Activated T-helper 17 cell treated with anti-CD3 and anti-CD28 coated beads, Interleukin-2, amount 50 U/mL, for 72 hours (primary cell): Measurements from ENCODE around the gene L3MBTL1. TPM values are rescaled to one million over a fixed set of nuclear protein-coding genes. Genes with fewer than 3 reads are reported as not detected.
"Not testable (repeated sequence)": the region's sequence is repeated elsewhere in the genome, so short reads cannot be mapped to it uniquely, and the experiment has no call there.

Experiments used
- ATAC-seq: fragments of 150-1000 bp; cut with Tn5 transposase; replicated peaks from 2 replicates; pipeline ENCODE4 v1.10.0; 2021; ENCODE audit warnings: mild to moderate bottlenecking, moderate library complexity
- H3K27ac Mint-ChIP-seq: one replicate; pipeline ENCODE4 v1.8.0; 2022; ENCODE audit warnings: mixed read lengths
- H3K27me3 Mint-ChIP-seq: one replicate; pipeline ENCODE4 v1.8.0; 2022; ENCODE audit warnings: mixed read lengths
- H3K36me3 Mint-ChIP-seq: one replicate; pipeline ENCODE4 v1.8.0; 2022; ENCODE audit warnings: low read depth, mild to moderate bottlenecking, mixed read lengths
- H3K4me1 Mint-ChIP-seq: one replicate; pipeline ENCODE4 v1.8.0; 2022; ENCODE audit warnings: mixed read lengths
- H3K4me3 Mint-ChIP-seq: one replicate; pipeline ENCODE4 v1.8.0; 2022; ENCODE audit warnings: mild to moderate bottlenecking, mixed read lengths
- H3K9me3 Mint-ChIP-seq: one replicate; pipeline ENCODE4 v1.8.0; 2022; ENCODE audit warnings: mixed read lengths
- total RNA-seq, 2 donors: library from RNA; stranded (reverse); gene quantifications; one replicate each; pipeline ENCODE4 v1.2.3, GENCODE V29; 2022

The L3MBTL1 gene
- total RNA-seq, 2 donors from 2014 or later = 6.1 to 15.3 TPM

DNA sequence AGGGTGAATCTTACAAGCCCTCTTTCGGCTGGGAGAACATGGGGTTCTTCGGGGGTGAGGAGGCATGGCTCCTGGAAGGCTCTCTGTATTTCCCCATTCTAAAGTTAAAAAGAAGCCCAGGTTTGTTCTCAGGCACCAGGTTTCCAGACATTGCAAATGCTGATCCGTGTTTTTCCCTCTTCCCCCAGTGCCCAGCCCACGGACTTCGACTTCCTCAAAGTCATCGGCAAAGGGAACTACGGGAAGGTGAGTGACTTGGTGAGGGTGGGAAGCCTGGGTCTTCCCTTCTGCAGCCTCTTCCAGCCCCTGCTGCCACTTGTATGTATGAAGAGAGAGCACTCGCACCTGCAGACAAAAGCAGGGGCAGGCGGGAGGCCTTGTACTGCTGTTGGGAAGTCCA lies 60.0 kb downstream of the L3MBTL1 start:
- Mint-ChIP-seq H3K27ac (no peak overlapping the region), H3K27me3 (no peaks in the 10 kb centered on the region), H3K4me1 (no peaks in the 10 kb centered on the region), H3K4me3 (no peak overlapping the region), H3K9me3 (no peaks in the 10 kb centered on the region), H3K36me3 (no peaks in the 10 kb centered on the region)
- no peak for ATAC-seq

DNA sequence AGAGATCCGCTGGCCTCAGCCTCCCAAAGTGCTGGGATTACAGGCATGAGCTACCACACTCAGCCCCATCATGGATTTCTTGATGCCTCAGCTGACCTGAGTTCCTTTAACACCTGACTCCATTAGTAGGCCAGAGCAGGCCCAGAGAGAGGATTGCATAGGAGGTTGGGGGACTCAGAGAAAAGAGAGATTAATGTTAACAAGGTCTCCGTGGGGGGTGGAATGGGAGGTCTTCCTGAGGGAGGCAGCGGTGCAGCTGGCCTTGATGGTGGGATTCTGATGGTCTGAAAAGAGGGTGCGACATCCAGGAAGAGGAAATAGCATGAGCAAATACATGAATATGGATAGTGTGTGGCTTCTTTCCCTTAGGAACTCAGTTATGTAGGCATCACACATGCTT lies 61.2 kb downstream of the L3MBTL1 start:
- Mint-ChIP-seq H3K4me3 (no peak overlapping the region), H3K4me1 (no peaks in the 10 kb centered on the region), H3K36me3 (no peaks in the 10 kb centered on the region), H3K9me3 (no peaks in the 10 kb centered on the region), H3K27me3 (no peaks in the 10 kb centered on the region), H3K27ac (no peak overlapping the region)
- ATAC-seq = no peak

DNA sequence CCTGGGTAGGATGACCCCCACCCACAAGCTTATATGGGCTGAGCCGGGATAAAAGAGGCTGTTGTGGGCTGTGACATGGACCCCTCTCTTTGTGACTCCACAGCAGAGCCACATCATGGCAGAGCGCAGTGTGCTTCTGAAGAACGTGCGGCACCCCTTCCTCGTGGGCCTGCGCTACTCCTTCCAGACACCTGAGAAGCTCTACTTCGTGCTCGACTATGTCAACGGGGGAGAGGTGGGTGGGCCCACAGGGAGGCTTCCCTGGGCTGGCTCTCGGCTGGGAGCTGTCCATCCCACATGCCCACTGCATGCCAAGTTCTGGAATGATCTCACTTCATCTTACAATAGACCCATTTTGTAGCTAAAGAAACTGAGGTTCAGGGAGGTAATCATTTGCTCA lies 61.8 kb downstream of the L3MBTL1 start:
- no peak for ATAC-seq
- Mint-ChIP-seq H3K27ac (no peak overlapping the region), H3K9me3 (no peaks in the 10 kb centered on the region), H3K4me1 (no peaks in the 10 kb centered on the region), H3K4me3 (no peak overlapping the region), H3K27me3 (no peaks in the 10 kb centered on the region), H3K36me3 (no peaks in the 10 kb centered on the region)

- no peak overlapping the region for H3K27ac Mint-ChIP-seq
- no peaks in the 10 kb centered on the region for H3K9me3 Mint-ChIP-seq
- H3K4me1 Mint-ChIP-seq = no peaks in the 10 kb centered on the region
- H3K36me3 Mint-ChIP-seq = no peaks in the 10 kb centered on the region
- ATAC-seq = no peak
- no peaks in the 10 kb centered on the region for H3K27me3 Mint-ChIP-seq
- no peak overlapping the region for H3K4me3 Mint-ChIP-seq
Observed at GRCh38 chr20:43570496-43570895, 63.0 kb downstream of the L3MBTL1 start.

DNA sequence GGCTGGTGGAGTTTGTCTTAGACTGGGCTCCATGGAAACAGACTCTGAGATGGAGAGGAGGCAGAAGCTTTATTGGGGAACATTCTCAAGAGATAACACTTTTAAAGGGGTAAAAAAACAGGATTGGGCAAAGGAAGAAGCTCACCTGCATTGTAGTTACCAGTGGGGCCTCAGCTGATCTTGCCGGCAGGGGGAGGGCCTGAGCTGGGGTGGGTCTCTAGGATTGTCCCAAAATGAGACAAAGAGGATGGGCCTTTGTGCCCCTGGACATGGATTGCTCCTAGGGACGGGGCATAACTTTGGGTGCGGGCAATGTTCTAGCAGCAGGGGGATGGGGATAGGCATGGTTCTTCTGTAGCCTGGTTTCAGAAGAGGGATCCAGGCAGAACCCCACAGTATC lies 63.8 kb downstream of the L3MBTL1 start:
- no peaks in the 10 kb centered on the region for H3K9me3 Mint-ChIP-seq
- no peaks in the 10 kb centered on the region for H3K36me3 Mint-ChIP-seq
- no peaks in the 10 kb centered on the region for H3K27me3 Mint-ChIP-seq
- H3K4me1 Mint-ChIP-seq = no peaks in the 10 kb centered on the region
- H3K4me3 Mint-ChIP-seq = no peak overlapping the region
- no peak overlapping the region for H3K27ac Mint-ChIP-seq
- ATAC-seq = no peak

GRCh38 chr20:43571771-43572170 lies 64.3 kb downstream of the L3MBTL1 start:
- H3K27ac Mint-ChIP-seq = no peak overlapping the region
- H3K4me3 Mint-ChIP-seq = no peak overlapping the region

GRCh38 chr20:43572891-43573290 lies 65.4 kb downstream of the L3MBTL1 start:
- no peak overlapping the region for H3K27ac Mint-ChIP-seq

More at GRCh38 chr20:43571771-43572170, 64.3 kb downstream of the L3MBTL1 start:
- Mint-ChIP-seq H3K9me3 (no peaks in the 10 kb centered on the region), H3K36me3 (no peaks in the 10 kb centered on the region), H3K27me3 (no peaks in the 10 kb centered on the region), H3K4me1 (no peaks in the 10 kb centered on the region)
- no peak for ATAC-seq

GRCh38 chr20:43576108-43576507 lies 68.6 kb downstream of the L3MBTL1 start:
- no peaks in the 10 kb centered on the region for H3K36me3 Mint-ChIP-seq
- no peak for ATAC-seq

More at GRCh38 chr20:43572891-43573290, 65.4 kb downstream of the L3MBTL1 start:
- no peaks in the 10 kb centered on the region for H3K4me1 Mint-ChIP-seq
- H3K36me3 Mint-ChIP-seq = no peaks in the 10 kb centered on the region
- H3K27me3 Mint-ChIP-seq = no peaks in the 10 kb centered on the region
- H3K9me3 Mint-ChIP-seq = no peaks in the 10 kb centered on the region
- H3K4me3 Mint-ChIP-seq = no peak overlapping the region
- ATAC-seq = no peak

DNA sequence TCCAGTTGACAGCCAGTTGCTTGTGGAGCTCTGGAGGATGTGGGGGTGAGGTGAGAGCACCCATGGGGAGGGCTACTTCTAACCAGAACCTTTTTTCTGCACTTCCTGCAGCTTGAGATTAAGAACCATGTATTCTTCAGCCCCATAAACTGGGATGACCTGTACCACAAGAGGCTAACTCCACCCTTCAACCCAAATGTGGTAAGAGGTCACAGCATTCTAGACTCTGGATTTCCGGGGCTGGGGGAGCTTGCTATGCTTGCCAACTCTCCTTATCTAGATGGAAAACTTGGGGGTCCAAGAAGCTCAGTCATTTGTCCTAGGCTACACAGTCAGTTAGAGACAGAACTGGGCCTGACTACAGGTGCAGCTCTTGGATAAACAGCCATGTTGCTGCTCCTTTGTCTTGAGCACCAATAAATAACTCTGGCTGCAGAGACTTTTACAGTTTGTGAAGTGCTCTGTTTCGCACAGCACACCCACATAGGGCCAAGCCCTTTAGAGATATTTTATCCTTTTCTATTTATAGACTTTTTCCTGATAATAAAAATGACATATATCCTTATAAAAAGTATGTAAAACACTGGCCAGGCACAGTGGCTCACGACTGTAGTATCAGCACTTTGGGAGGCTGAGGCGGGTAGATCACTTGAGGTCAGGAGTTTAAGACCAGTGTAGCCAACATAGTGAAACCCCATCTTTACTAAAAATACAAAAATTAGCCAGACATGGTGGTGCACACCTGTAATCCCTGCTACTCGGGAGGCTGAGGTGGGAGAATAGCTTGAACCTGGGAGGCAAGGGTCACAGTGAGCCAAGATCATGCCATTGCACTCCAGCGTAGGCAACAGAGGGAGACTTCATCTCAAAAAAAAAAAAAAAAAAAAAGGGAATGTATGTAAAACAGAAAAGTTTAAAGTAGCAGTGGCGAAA lies 72.6 kb downstream of the L3MBTL1 start:
- no peak for ATAC-seq
- Mint-ChIP-seq H3K27me3 (no peaks in the 10 kb centered on the region), H3K4me3 (no peak overlapping the region), H3K4me1 (no peaks in the 10 kb centered on the region), H3K27ac (no peak overlapping the region), H3K9me3 (no peaks in the 10 kb centered on the region), H3K36me3 (no peaks in the 10 kb centered on the region)

More at GRCh38 chr20:43576108-43576507, 68.6 kb downstream of the L3MBTL1 start:
- no peaks in the 10 kb centered on the region for H3K9me3 Mint-ChIP-seq
- H3K27ac Mint-ChIP-seq = no peak overlapping the region
- H3K27me3 Mint-ChIP-seq = no peaks in the 10 kb centered on the region
- no peak overlapping the region for H3K4me3 Mint-ChIP-seq
- no peaks in the 10 kb centered on the region for H3K4me1 Mint-ChIP-seq

GRCh38 chr20:43583133-43583864 lies 75.8 kb downstream of the L3MBTL1 start:
- Mint-ChIP-seq H3K9me3 (no peaks in the 10 kb centered on the region), H3K27ac (no peak overlapping the region), H3K36me3 (no peaks in the 10 kb centered on the region), H3K4me1 (no peaks in the 10 kb centered on the region), H3K4me3 (no peak overlapping the region), H3K27me3 (no peaks in the 10 kb centered on the region)
- ATAC-seq = no peak

DNA sequence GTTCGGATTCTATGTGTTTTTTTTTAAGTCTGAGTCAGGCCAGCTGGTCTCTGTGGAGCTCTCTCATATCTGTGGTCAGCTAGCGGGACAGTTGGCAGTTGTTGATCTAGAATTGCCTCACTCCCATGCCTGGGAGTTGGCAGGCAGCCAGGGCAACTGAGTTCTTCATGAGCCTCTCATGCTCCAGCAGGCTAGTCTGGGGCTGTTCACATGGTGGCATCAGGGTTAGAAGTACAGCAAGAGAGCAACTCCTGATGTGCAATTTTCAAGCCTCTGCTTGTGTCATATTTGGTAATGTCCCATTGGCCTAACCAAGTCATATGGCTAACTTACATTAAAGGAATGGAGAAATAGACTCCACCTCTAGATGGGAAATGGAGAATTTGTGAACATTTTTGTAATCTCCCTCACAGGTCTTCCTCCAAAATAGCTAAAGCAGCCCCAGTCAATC lies 76.5 kb downstream of the L3MBTL1 start:
- no peak overlapping the region for H3K27ac Mint-ChIP-seq
- no peaks in the 10 kb centered on the region for H3K9me3 Mint-ChIP-seq

DNA sequence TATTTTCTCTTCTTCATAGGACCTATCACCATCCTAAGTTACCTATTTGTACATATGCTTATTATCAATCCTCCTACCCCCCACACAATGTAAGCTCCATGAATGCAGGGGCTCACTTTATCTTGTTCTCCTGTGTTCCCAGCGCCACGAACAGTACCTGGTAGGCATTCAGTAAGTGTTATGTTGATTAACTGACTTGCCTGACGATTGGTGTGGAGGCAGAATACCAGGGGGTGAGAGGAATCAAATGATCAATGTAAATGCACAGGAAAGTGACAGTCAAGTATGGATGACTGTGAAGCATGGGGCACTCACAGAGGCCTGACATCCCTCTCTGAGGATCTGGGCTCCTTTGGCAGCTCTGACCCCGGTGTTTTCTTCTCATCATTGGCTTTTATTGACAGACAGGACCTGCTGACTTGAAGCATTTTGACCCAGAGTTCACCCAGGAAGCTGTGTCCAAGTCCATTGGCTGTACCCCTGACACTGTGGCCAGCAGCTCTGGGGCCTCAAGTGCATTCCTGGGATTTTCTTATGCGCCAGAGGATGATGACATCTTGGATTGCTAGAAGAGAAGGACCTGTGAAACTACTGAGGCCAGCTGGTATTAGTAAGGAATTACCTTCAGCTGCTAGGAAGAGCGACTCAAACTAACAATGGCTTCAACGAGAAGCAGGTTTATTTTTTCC lies 77.1 kb downstream of the L3MBTL1 start:
- ATAC-seq = no peak
- H3K4me1 Mint-ChIP-seq = no peaks in the 10 kb centered on the region
- no peaks in the 10 kb centered on the region for H3K27me3 Mint-ChIP-seq
- H3K36me3 Mint-ChIP-seq = no peaks in the 10 kb centered on the region
- no peak overlapping the region for H3K27ac Mint-ChIP-seq
- no peaks in the 10 kb centered on the region for H3K9me3 Mint-ChIP-seq
- no peak overlapping the region for H3K4me3 Mint-ChIP-seq

More for the DNA sequence above, 76.5 kb downstream of the L3MBTL1 start:
- no peak overlapping the region for H3K4me3 Mint-ChIP-seq
- no peaks in the 10 kb centered on the region for H3K27me3 Mint-ChIP-seq
- no peaks in the 10 kb centered on the region for H3K4me1 Mint-ChIP-seq
- no peak for ATAC-seq
- no peaks in the 10 kb centered on the region for H3K36me3 Mint-ChIP-seq

DNA sequence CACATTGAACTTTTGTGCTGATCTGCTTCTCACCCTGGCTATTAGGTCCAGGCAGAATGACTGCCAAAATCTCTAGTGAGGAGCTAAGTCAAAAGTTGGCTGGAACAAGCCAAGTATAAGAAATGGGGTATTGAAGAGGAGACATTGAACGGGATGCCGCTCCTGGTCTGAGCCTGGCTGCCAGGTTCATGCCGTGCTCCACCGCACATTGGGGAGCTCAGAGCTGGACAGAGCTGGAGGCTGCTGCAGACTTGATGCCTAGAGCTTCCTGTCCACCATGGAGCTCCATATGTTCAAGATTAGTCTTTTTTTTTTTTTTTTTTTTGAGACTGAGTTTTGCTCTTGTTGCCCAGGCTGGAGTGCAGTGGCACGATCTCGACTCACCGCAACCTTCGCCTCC lies 79.1 kb downstream of the L3MBTL1 start:
- no peaks in the 10 kb centered on the region for H3K27me3 Mint-ChIP-seq
- peaks cover 12% of the 10 kb centered on the region for H3K4me1 Mint-ChIP-seq
- no peak for ATAC-seq
- no peak overlapping the region for H3K27ac Mint-ChIP-seq
- no peaks in the 10 kb centered on the region for H3K9me3 Mint-ChIP-seq
- H3K36me3 Mint-ChIP-seq = no peaks in the 10 kb centered on the region
- no peak overlapping the region for H3K4me3 Mint-ChIP-seq

DNA sequence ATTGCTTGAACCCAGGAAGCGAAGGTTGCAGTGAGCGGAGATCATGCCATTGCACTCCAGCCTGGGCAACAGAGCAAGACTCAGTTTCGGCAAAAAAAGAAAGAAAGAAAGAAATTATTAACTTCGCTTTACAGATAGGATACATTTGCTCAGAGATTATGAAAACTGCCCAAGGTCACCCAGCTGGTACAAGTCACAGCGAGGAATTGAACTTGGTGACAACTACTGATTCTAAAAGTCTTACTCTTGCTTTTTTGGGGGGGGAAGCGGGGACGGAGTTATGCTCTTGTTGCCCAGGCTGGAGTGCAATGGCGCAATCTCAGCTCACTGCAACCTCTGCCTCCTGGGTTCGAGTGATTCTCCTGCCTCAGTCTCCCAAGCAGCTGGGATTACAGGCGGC lies 81.0 kb downstream of the L3MBTL1 start:
- not testable (repeated sequence) for H3K4me3 Mint-ChIP-seq, H3K36me3 Mint-ChIP-seq, H3K27me3 Mint-ChIP-seq, H3K9me3 Mint-ChIP-seq, H3K27ac Mint-ChIP-seq, ATAC-seq
- peaks cover 12% of the 10 kb centered on the region for H3K4me1 Mint-ChIP-seq
